WI38 (cell line): ENCODE data around the gene CNR2.

Experiments used
- H3K4me3 ChIP-seq: 2 replicates; pipeline ENCODE4 v1.5.1; 2011; ENCODE audit warnings: low read depth, mild to moderate bottlenecking, control low read depth, low read length
- CTCF ChIP-seq: IDR thresholded peaks from 2 replicates; pipeline ENCODE4 v1.5.1; 2012; ENCODE audit warnings: low read depth, mild to moderate bottlenecking, control low read depth, low read length

CNR2 gene

GRCh38 chr1:23897083-23897482 is 16.1 kb downstream of the CNR2 start:
- TF ChIP-seq CTCF: no peak
- no peak overlapping the region for H3K4me3 ChIP-seq

GRCh38 chr1:23896491-23896890 is 16.7 kb downstream of the CNR2 start:
- H3K4me3 ChIP-seq: no peak overlapping the region
- no peak for TF ChIP-seq CTCF

- TF ChIP-seq CTCF: no peak
- no peak overlapping the region for H3K4me3 ChIP-seq
Measured at GRCh38 chr1:23895993-23896392, 17.2 kb downstream of the CNR2 start.

- no peak for TF ChIP-seq CTCF
- no peak overlapping the region for H3K4me3 ChIP-seq
Measured at GRCh38 chr1:23895082-23895481, 18.1 kb downstream of the CNR2 start.

GRCh38 chr1:23889074-23889473 is 24.1 kb downstream of the CNR2 start:
- no peak overlapping the region for H3K4me3 ChIP-seq
- TF ChIP-seq CTCF: no peak

- no peak overlapping the region for H3K4me3 ChIP-seq
- TF ChIP-seq CTCF: no peak
Measured at GRCh38 chr1:23885222-23885621, 27.9 kb downstream of the CNR2 start.

GRCh38 chr1:23882746-23883145 is 30.4 kb downstream of the CNR2 start:
- H3K4me3 ChIP-seq: no peak overlapping the region
- no peak for TF ChIP-seq CTCF
